Activated CD8-positive, alpha-beta T cell treated with anti-CD3 and anti-CD28 coated beads for 36 hours (primary cell): ENCODE data around the gene ELAVL3. TPM values are rescaled to one million over a fixed set of nuclear protein-coding genes. Genes with fewer than 3 reads are reported as not detected.

Experiments used
- ATAC-seq: fragments of 200-7000 bp; cut with Tn5 transposase; one replicate; pipeline ENCODE4 v1.10.0; 2021; ENCODE audit warnings: mild to moderate bottlenecking, moderate library complexity
- CTCF ChIA-PET: fragments of 350-600 bp; sonication (Branson Sonifier 250); formaldehyde crosslinking; loops from one replicate; lab custom pipeline; 2021; ENCODE audit warnings: antibody characterized with exemption; lab: Charles Lee
- POLR2A ChIA-PET: fragments of 350-600 bp; sonication (Branson Sonifier 250); formaldehyde crosslinking; loops from one replicate; lab custom pipeline; 2021; ENCODE audit warnings: antibody characterized with exemption; lab: Charles Lee
- DNase-seq: peaks from one replicate; pipeline ENCODE4 v3.0.0-alpha.2; 2020
- H3K27ac Mint-ChIP-seq: one replicate; pipeline ENCODE4 v1.8.0; 2021; ENCODE audit warnings: mild to moderate bottlenecking, mixed read lengths
- H3K27me3 Mint-ChIP-seq: one replicate; pipeline ENCODE4 v1.8.0; 2021; ENCODE audit warnings: mixed read lengths
- H3K36me3 Mint-ChIP-seq: one replicate; pipeline ENCODE4 v1.8.0; 2021; ENCODE audit warnings: low read depth, mixed read lengths
- H3K4me1 Mint-ChIP-seq: one replicate; pipeline ENCODE4 v1.8.0; 2021; ENCODE audit warnings: low read depth, mixed read lengths
- H3K4me3 Mint-ChIP-seq: one replicate; pipeline ENCODE4 v1.8.0; 2021; ENCODE audit warnings: mild to moderate bottlenecking, moderate library complexity, mixed read lengths
- H3K9me3 Mint-ChIP-seq: one replicate; pipeline ENCODE4 v1.8.0; 2021; ENCODE audit warnings: mixed read lengths
- CTCF ChIP-seq: fragments of 200-600 bp; IDR thresholded peaks from one replicate; pipeline ENCODE4 v1.8.0; 2022; ENCODE audit warnings: antibody characterized with exemption, mild to moderate bottlenecking
- intact Hi-C: fragments of 100-400 bp; cut with micrococcal nuclease; formaldehyde crosslinking; loops from one replicate; pipeline ENCODE4 v1.10.0; 2022
- total RNA-seq, 2 experiments: library from RNA; stranded (reverse); gene quantifications; one replicate each; pipeline ENCODE4 v1.2.3, GENCODE V29; 2021

ELAVL3 gene
- total RNA-seq, 2 experiments from 2014 or later, result not detected

- H3K9me3 Mint-ChIP-seq, result no peaks in the 10 kb centered on the region
- no peak overlapping the region for H3K27ac Mint-ChIP-seq
- H3K4me3 Mint-ChIP-seq, result no peak overlapping the region
- intact Hi-C loops, result no loop called here
- peaks cover 20% of the 10 kb centered on the region for H3K27me3 Mint-ChIP-seq
- H3K4me1 Mint-ChIP-seq, result peaks cover 18% of the 10 kb centered on the region
- no peak for ATAC-seq
- TF ChIP-seq CTCF, result no peak
- peaks cover 9% of the 10 kb centered on the region for H3K36me3 Mint-ChIP-seq
- DNase-seq, result no peak
- CTCF ChIA-PET, result interaction anchor here (0.6 to 3.4 kb wide), 37 partner anchors 8 to 673 kb away, joined by 3 to 38 read pairs (median 5); partner anchors contain the start of genes CCDC159, ECSIT, ELOF1 and ODAD3
- POLR2A ChIA-PET, result interaction anchor here (1.2 to 1.6 kb wide), 7 partner anchors 23 to 187 kb away, joined by 3 to 8 read pairs (median 4); partner anchors contain the start of genes ELOF1, ODAD3 and ZNF653
These were observed 2.7 kb upstream of the ELAVL3 start for GRCh38 chr19:11483366-11484111.

- Mint-ChIP-seq H3K4me1 (peaks cover 18% of the 10 kb centered on the region), H3K4me3 (peak overlapping the region; percentile 70), H3K27me3 (peaks cover 21% of the 10 kb centered on the region), H3K36me3 (peaks cover 8% of the 10 kb centered on the region), H3K9me3 (no peaks in the 10 kb centered on the region), H3K27ac (peak overlapping the region; percentile 83)
- DNase-seq, result peak; percentile 94
- ChIA-PET POLR2A (interaction anchor here (0.6 to 1.6 kb wide), 15 partner anchors 16 to 1141 kb away, joined by 3 to 8 read pairs (median 4); partner anchors contain the start of genes ELOF1, ODAD3 and ZNF653), CTCF (interaction anchor here (0.6 to 3.4 kb wide), 51 partner anchors 9 to 674 kb away, joined by 3 to 38 read pairs (median 5); partner anchors contain the start of genes ANGPTL8, CCDC159, ECSIT and ELOF1)
- intact Hi-C loops, result no loop called here
- peak; percentile 59 for ATAC-seq
- peak; percentile 93 for TF ChIP-seq CTCF
These were observed 1.7 kb upstream of the ELAVL3 start for GRCh38 chr19:11482384-11483050.

GRCh38 chr19:11481534-11482383, 913 bp upstream of the ELAVL3 start:
- intact Hi-C loops, result no loop called here
- Mint-ChIP-seq H3K27me3 (peaks cover 26% of the 10 kb centered on the region), H3K27ac (peak overlapping the region; percentile 83), H3K4me3 (peak overlapping the region; percentile 70), H3K9me3 (no peaks in the 10 kb centered on the region), H3K4me1 (peaks cover 18% of the 10 kb centered on the region), H3K36me3 (peaks cover 8% of the 10 kb centered on the region)
- CTCF ChIA-PET, result interaction anchor here (0.6 to 3.4 kb wide), 45 partner anchors 8 to 675 kb away, joined by 3 to 38 read pairs (median 5); partner anchors contain the start of genes ANGPTL8, CCDC159, ECSIT and EPOR
- ATAC-seq (peak; percentile 91), DNase-seq (peak; percentile 96)
- TF ChIP-seq CTCF, result no peak
- POLR2A ChIA-PET, result interaction anchor here (0.8 to 1.6 kb wide), 13 partner anchors 17 to 143 kb away, joined by 3 to 8 read pairs (median 4); partner anchors contain the start of genes CCDC159, ELOF1, ODAD3 and ZNF653

- H3K36me3 Mint-ChIP-seq, result peaks cover 6% of the 10 kb centered on the region
- H3K9me3 Mint-ChIP-seq, result no peaks in the 10 kb centered on the region
- intact Hi-C loops, result loop anchor here (10.0 kb wide), 1 partner anchor 185 kb away; the partner anchor contains the start of gene TSPAN16
- ChIA-PET CTCF (interaction anchor here (3.1 to 3.4 kb wide), 2 partner anchors 98 to 104 kb away, joined by 29 to 38 read pairs; partner anchors contain the start of gene SWSAP1), POLR2A (interaction anchor here (0.7 to 1.0 kb wide), 2 partner anchors 134 to 254 kb away, joined by 3 read pairs; partner anchors contain the start of gene CCDC159)
- peaks cover 26% of the 10 kb centered on the region for H3K27me3 Mint-ChIP-seq
- no peak for DNase-seq
- H3K4me3 Mint-ChIP-seq, result no peak overlapping the region
- no peak for TF ChIP-seq CTCF
- peaks cover 18% of the 10 kb centered on the region for H3K4me1 Mint-ChIP-seq
- no peak for ATAC-seq
- no peak overlapping the region for H3K27ac Mint-ChIP-seq
These were observed 740 bp downstream of the ELAVL3 start for GRCh38 chr19:11479898-11480714.
